Natural killer cell treated with Interleukin-12 subunit alpha and Interleukin-12 subunit beta and Interleukin-15 and Interleukin-18, amount 100 ng/mL, for 72 hours (primary cell): ENCODE measurements around the gene MAP2K7. TPM values are rescaled to one million over a fixed set of nuclear protein-coding genes. Genes with fewer than 3 reads are reported as not detected.
A peak's percentile ranks its signal among the peaks of the same experiment; 100 is the strongest.

Source experiments
- ATAC-seq, 2 donors: fragments of 150-1000 bp; cut with Tn5 transposase in 1 of 2; sonication (Bioruptor Pico), chemical (Tn5 transposase) in 1 of 2; 2 replicates each; pipeline ENCODE4 v1.10.0; 2021
- DNase-seq: peaks from one replicate; pipeline ENCODE4 v3.0.0; 2022; ENCODE audit warnings: low spot score
- H3K27ac Mint-ChIP-seq, 2 donors: 1 replicate in 1 of 2; 2 replicates in 1 of 2; pipeline ENCODE4 v1.8.0; 2022; ENCODE audit warnings: mixed read lengths in 2 of 2, mild to moderate bottlenecking in 1 of 2, moderate library complexity in 1 of 2
- H3K27me3 Mint-ChIP-seq, 2 donors: 1 replicate in 1 of 2; 2 replicates in 1 of 2; pipeline ENCODE4 v1.8.0; 2022; ENCODE audit warnings: mixed read lengths in 2 of 2
- H3K36me3 Mint-ChIP-seq: one replicate; pipeline ENCODE4 v1.8.0; 2022; ENCODE audit warnings: mixed read lengths
- H3K4me1 Mint-ChIP-seq, 2 donors: 1 replicate in 1 of 2; 2 replicates in 1 of 2; pipeline ENCODE4 v1.8.0; 2022; ENCODE audit warnings: low read depth in 2 of 2, mixed read lengths in 2 of 2, mild to moderate bottlenecking in 1 of 2
- H3K4me3 Mint-ChIP-seq: one replicate; pipeline ENCODE4 v1.8.0; 2022; ENCODE audit warnings: mixed read lengths
- H3K9me3 Mint-ChIP-seq: 2 replicates; pipeline ENCODE4 v1.8.0; 2022; ENCODE audit warnings: mixed read lengths
- total RNA-seq, 2 donors: library from RNA; stranded (reverse); gene quantifications; one replicate each; pipeline ENCODE4 v1.2.3, GENCODE V29; 2022

MAP2K7 gene
- total RNA-seq, 2 donors from 2014 or later, result 45.2 to 47.1 TPM

DNA sequence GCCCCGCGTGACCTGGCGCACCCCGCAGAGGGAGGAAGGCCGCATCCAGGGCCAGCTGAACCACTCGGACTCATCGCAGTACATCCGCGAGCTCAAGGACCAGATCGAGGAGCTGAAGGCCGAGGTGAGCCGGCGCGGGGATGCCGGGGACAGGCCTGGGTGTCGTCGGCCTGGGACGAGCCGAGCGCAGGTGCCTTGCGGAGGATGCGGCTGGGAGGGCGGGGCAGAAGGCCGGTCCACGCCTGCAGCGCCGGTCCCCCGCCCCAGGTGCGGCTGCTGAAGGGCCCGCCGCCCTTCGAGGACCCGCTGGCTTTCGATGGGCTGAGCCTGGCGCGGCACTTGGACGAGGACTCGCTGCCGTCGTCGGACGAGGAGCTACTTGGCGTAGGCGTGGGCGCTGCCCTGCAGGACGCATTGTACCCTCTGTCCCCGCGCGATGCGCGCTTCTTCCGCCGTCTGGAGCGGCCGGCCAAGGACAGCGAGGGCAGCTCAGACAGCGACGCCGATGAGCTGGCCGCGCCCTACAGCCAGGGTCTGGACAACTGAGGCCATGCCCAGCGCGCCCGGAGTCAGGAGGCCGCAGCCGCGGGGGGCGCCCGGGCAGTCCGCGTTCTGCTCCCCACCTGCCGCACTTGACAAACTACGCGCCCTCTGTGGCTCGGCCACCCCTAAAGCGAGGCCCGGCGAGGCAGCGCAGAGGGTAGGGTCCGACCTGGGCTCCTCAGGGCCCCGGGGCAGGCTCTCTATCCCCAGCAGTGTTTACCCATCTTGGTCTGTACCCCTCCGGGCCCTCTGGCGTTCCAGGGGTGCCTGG, 40.3 kb upstream of the MAP2K7 start:
- Mint-ChIP-seq H3K27me3 (peaks cover 0 to 5% of the 10 kb centered on the region in 2 donors), H3K4me3 (no peak overlapping the region), H3K4me1 (no peaks in the 10 kb centered on the region), H3K9me3 (no peaks in the 10 kb centered on the region), H3K27ac (no peak overlapping the region), H3K36me3 (no peaks in the 10 kb centered on the region)
- no peak for DNase-seq
- ATAC-seq, result no peak

- Mint-ChIP-seq H3K4me1 (peaks cover 0 to 5% of the 10 kb centered on the region in 2 donors), H3K9me3 (no peaks in the 10 kb centered on the region), H3K27ac (no peak overlapping the region), H3K27me3 (peaks cover 0 to 5% of the 10 kb centered on the region in 2 donors), H3K4me3 (no peak overlapping the region), H3K36me3 (no peaks in the 10 kb centered on the region)
- no peak for DNase-seq
- ATAC-seq, result no peak
Measured at GRCh38 chr19:7863971-7864689, 39.5 kb upstream of the MAP2K7 start.

DNA sequence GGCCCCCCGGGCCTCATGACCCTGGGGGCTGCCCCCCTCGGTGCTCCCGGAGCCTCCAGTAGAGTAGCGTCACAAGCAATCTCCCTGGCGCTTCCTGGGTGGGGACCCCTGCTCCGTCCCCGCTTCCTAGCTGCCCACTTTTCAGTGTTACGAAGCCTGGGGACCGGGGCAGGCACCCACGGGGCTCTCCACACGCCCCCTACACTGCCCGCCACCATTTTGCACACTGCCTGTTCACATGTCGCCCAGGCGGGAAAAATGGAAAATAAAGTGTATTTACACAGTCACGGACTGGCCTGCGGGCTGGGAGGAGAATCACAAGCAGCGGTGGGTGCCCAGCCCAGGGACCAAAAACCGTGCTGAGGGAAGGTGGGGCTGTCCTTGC, 39.0 kb upstream of the MAP2K7 start:
- Mint-ChIP-seq H3K27ac (no peak overlapping the region), H3K4me1 (peaks cover 0 to 5% of the 10 kb centered on the region in 2 donors), H3K9me3 (no peaks in the 10 kb centered on the region), H3K27me3 (peaks cover 0 to 5% of the 10 kb centered on the region in 2 donors), H3K36me3 (no peaks in the 10 kb centered on the region), H3K4me3 (no peak overlapping the region)
- ATAC-seq (no peak), DNase-seq (no peak)

DNA sequence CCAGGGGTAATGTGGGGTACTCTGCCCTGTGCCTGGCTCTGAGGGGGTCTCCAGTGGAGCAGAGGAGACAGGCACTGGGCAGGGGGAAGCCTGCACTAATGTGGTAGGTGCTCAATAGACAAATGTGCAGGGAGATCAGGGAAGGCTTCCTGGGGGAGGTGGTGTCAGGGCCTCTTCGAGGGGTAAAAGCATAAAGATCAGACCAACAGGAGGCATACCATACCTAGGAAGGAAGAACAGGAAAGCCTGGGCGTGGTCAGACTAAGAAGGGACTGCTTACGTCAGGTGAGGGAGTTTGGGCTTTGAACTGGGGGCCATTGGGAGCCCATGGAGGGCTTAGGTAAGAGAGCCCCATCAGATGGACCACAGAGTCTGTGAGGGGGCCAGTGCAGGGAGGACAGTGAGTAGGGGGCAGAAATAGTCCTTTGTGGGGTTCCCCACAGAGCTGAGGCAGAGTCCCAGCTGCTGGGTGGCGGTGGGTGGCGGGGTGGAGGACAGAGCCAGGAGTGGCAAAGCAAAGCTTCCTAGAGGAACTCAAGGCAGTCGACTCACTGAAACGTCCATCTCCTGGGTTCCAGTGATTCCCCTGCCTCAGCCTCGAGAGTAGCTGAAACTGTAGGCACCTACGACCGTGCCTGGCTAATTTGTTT, 38.3 kb upstream of the MAP2K7 start:
- no peak overlapping the region for H3K4me3 Mint-ChIP-seq

GRCh38 chr19:7866399-7867091, 37.1 kb upstream of the MAP2K7 start:
- ATAC-seq (no peak), DNase-seq (no peak)
- Mint-ChIP-seq H3K27ac (no peak overlapping the region), H3K36me3 (peaks cover 5% of the 10 kb centered on the region), H3K4me3 (no peak overlapping the region), H3K9me3 (no peaks in the 10 kb centered on the region), H3K4me1 (peaks cover 9 to 18% of the 10 kb centered on the region in 2 donors), H3K27me3 (peaks cover 7 to 9% of the 10 kb centered on the region in 2 donors)

More for the DNA sequence above, 38.3 kb upstream of the MAP2K7 start:
- peak overlapping the region in 1 of 2 donors; percentile 68 for H3K27ac Mint-ChIP-seq
- no peaks in the 10 kb centered on the region for H3K36me3 Mint-ChIP-seq
- DNase-seq (no peak), ATAC-seq (no peak)
- peaks cover 0 to 5% of the 10 kb centered on the region in 2 donors for H3K27me3 Mint-ChIP-seq
- H3K9me3 Mint-ChIP-seq, result no peaks in the 10 kb centered on the region
- peaks cover 0 to 8% of the 10 kb centered on the region in 2 donors for H3K4me1 Mint-ChIP-seq

GRCh38 chr19:7867092-7867844, 36.4 kb upstream of the MAP2K7 start:
- Mint-ChIP-seq H3K4me1 (peaks cover 13 to 24% of the 10 kb centered on the region in 2 donors), H3K27ac (no peak overlapping the region), H3K9me3 (no peaks in the 10 kb centered on the region), H3K27me3 (peaks cover 12 to 16% of the 10 kb centered on the region in 2 donors), H3K4me3 (no peak overlapping the region), H3K36me3 (peaks cover 7% of the 10 kb centered on the region)
- no peak for ATAC-seq
- no peak for DNase-seq

- no peak for DNase-seq
- Mint-ChIP-seq H3K27me3 (peaks cover 12 to 16% of the 10 kb centered on the region in 2 donors), H3K4me3 (peak overlapping the region; percentile 80), H3K4me1 (peaks cover 13 to 24% of the 10 kb centered on the region in 2 donors), H3K36me3 (peaks cover 7% of the 10 kb centered on the region), H3K9me3 (no peaks in the 10 kb centered on the region), H3K27ac (no peak overlapping the region)
- no peak for ATAC-seq
Measured at GRCh38 chr19:7868326-7868670, 35.4 kb upstream of the MAP2K7 start.

DNA sequence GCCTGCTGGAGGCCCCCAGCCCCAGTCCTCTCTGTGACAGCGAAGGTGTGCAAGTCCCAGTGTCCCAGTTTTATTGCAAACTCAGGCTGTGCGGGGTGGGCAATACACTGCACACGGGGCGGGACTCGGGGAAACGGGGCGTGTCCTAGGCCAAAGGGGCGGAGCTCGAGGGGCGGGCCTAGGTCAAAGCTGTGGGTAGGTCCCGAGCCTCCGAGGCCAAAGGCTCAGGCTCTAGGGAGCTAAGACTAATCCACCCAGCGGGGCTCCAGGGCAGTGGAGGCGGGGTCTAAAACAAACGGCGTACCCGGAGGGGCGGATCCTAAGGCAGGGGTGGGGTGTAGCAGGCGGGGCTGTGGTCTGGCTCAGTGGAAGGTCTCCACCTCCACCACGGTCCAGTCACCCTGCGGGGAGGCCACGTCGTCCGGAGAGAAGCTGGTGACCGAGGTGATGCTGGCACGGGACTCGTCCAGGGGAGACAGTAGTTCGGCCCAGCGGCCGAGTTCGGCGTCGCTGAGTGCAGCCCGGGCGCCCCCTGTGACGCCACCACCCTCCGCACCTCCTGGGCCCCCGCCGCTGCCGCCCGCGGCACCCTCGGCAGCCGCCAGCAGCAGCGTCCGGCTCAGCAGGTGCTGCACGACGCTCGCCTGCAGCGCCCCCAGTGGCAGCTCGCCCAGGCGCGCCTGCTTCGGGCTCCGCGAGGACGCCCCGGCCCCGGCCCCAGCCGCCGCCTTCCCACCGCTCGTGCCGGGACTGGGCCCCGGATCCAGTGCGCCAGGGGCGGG, 34.8 kb upstream of the MAP2K7 start:
- H3K27me3 Mint-ChIP-seq, result peaks cover 12 to 16% of the 10 kb centered on the region in 2 donors
- peak; percentile 86 to 88 for ATAC-seq
- H3K27ac Mint-ChIP-seq, result no peak overlapping the region
- peaks cover 7% of the 10 kb centered on the region for H3K36me3 Mint-ChIP-seq
- peaks cover 13 to 27% of the 10 kb centered on the region in 2 donors for H3K4me1 Mint-ChIP-seq
- H3K4me3 Mint-ChIP-seq, result peak overlapping the region; percentile 80
- H3K9me3 Mint-ChIP-seq, result no peaks in the 10 kb centered on the region
- DNase-seq, result peak; percentile 86

- peaks cover 12 to 16% of the 10 kb centered on the region in 2 donors for H3K27me3 Mint-ChIP-seq
- H3K36me3 Mint-ChIP-seq, result peaks cover 7% of the 10 kb centered on the region
- H3K9me3 Mint-ChIP-seq, result no peaks in the 10 kb centered on the region
- H3K4me3 Mint-ChIP-seq, result no peak overlapping the region
- H3K4me1 Mint-ChIP-seq, result peaks cover 13 to 27% of the 10 kb centered on the region in 2 donors
- no peak overlapping the region for H3K27ac Mint-ChIP-seq
- peak; percentile 78 for DNase-seq
- peak; percentile 78 to 86 for ATAC-seq
Measured at GRCh38 chr19:7869453-7869909, 34.2 kb upstream of the MAP2K7 start.

- ATAC-seq (peak; percentile 1), DNase-seq (no peak)
- H3K9me3 Mint-ChIP-seq, result no peaks in the 10 kb centered on the region
- H3K27me3 Mint-ChIP-seq, result peaks cover 12 to 16% of the 10 kb centered on the region in 2 donors
- peak overlapping the region; percentile 50 for H3K4me3 Mint-ChIP-seq
- peaks cover 13 to 29% of the 10 kb centered on the region in 2 donors for H3K4me1 Mint-ChIP-seq
- H3K27ac Mint-ChIP-seq, result no peak overlapping the region
- peaks cover 7% of the 10 kb centered on the region for H3K36me3 Mint-ChIP-seq
Measured at GRCh38 chr19:7869910-7870511, 33.7 kb upstream of the MAP2K7 start.

DNA sequence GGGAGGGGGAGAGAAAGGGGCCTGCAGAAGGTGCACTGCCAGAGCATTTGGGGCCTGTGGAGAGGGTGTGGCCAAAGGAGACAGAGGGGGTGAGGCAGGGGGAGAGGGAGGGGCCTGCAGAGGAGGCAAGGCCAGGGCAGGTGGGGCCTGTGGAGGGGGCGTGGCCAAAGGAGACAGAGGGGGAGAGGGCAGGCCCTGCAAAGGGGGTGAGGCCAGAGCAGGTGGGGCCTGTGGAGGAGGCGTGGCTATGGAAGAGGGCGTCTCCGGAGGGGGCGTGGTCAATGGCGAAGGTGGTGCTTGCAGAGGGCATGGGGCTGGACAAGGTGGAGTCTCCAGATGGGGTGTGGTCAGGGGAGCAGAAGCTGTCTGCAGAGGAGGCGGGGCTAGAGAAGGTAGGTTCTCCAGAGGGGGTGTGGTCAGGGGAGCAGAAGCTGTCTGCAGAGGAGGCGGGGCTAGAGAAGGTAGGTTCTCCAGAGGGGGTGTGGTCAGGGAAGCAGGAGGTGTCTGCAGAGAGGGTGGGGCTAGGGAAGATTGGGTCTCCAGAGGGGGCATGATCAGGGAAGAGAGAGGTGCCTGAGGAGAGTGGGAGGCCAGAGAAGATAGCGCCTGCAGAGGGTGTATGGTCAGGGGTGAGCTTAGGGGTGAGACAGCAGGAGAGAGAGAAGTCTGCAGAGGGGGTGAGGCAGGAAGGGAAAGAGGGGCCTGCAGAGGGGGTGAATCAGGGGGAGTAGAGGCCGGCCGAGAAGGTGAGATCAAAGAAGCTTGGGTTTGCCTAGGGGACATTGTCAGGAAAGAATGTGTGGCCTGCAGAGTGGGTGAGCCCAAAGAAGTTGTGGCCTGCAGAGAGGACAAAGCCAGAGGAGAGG, 32.9 kb upstream of the MAP2K7 start:
- Mint-ChIP-seq H3K4me3 (peak overlapping the region; percentile 65), H3K4me1 (peaks cover 13 to 29% of the 10 kb centered on the region in 2 donors), H3K27ac (peak overlapping the region in 1 of 2 donors; percentile 13), H3K36me3 (peaks cover 7% of the 10 kb centered on the region), H3K9me3 (no peaks in the 10 kb centered on the region), H3K27me3 (peaks cover 12% of the 10 kb centered on the region in 2 donors)
- ATAC-seq (no peak), DNase-seq (no peak)
